Raji (cell line): Measurements from ENCODE around the gene ARID5A.

Source experiments
- POLR2A ChIP-seq: IDR thresholded peaks from 2 replicates; pipeline ENCODE4 v1.6.1; 2011; ENCODE audit warnings: low read depth, low read length, control low read depth; ENCODE audit not compliant: insufficient read depth

ARID5A gene

DNA sequence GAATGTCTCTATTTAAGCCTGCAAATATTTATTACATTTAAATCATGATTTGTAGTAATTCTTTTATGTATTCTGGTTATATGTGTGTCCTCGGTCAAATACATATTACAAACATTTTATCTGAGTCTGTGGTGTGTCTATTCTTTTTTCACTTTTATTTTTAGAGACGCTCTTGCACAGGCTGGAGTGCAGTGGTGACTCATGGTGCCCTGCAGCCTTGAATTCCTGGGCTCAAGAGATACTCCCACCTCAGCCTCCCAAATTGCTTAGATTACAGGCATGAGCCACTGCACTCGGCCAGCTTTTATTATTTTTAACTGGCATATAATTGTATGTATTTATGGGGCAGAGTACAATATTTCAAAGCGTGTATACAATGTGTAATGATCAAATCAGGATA is 47.5 kb downstream of the ARID5A start:
- TF ChIP-seq POLR2A, result no peak

DNA sequence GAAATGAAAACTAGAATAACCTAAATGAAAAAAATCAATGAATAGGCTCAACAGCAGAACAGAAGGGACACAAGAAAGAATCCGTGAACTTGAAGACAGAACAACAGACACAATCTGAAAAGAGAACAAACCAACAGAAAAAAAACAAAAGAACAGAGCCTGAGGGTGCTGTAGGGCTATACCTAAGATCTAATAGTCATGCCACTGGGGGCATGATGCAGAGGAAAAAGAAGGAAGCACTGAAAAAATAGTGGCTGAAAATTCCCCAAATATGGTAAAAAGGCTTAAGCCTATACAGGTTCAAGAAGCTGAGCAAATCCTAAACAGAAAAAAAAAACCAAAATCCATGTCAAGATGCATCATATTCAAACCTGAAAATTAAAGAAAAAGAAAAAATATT is 51.3 kb downstream of the ARID5A start:
- no peak for TF ChIP-seq POLR2A

- TF ChIP-seq POLR2A, result no peak
Observed at GRCh38 chr2:96591054-96591453, 54.5 kb downstream of the ARID5A start.

- TF ChIP-seq POLR2A, result no peak
Observed at GRCh38 chr2:96591494-96591893, 54.9 kb downstream of the ARID5A start.

- TF ChIP-seq POLR2A, result no peak
Observed at GRCh38 chr2:96594282-96594681, 57.7 kb downstream of the ARID5A start.

GRCh38 chr2:96594691-96595152 is 58.2 kb downstream of the ARID5A start:
- no peak for TF ChIP-seq POLR2A

DNA sequence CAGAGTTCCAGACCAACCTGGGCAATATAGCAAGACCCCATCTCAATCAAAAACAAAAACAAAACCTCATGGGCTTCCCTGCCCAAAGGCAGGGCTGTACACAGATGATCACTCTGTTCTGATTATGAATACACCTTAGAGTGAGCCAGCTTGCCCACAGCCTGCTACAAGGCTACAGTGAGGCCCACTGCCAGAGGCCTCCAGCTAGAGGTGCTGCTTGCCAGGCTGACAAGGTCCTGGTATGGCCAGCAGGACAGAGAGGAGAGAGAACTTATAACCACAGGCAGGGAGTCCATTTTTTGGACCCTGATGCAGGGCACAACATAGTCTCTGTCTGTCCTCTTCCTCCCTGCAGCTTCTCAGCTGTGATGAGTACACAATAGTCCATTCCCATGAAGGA is 60.0 kb downstream of the ARID5A start:
- TF ChIP-seq POLR2A, result no peak

DNA sequence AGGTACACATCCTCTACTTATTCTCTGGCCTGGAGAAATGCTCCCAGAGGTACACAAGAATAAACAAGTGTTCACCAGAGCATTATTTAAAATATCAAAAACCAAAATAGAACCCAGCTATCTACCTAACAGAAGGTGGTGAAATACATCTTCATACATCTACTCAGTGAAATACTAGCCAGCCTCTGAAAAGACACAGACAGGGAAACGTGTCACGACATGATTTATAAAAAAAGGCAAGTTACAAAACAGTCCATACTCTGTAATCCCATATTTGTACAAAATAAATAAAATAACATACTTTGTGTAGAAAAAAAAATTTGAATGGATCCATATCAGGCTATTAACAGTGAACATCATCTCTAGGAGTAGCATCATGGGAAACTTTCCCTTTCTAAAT is 63.4 kb downstream of the ARID5A start:
- no peak for TF ChIP-seq POLR2A

DNA sequence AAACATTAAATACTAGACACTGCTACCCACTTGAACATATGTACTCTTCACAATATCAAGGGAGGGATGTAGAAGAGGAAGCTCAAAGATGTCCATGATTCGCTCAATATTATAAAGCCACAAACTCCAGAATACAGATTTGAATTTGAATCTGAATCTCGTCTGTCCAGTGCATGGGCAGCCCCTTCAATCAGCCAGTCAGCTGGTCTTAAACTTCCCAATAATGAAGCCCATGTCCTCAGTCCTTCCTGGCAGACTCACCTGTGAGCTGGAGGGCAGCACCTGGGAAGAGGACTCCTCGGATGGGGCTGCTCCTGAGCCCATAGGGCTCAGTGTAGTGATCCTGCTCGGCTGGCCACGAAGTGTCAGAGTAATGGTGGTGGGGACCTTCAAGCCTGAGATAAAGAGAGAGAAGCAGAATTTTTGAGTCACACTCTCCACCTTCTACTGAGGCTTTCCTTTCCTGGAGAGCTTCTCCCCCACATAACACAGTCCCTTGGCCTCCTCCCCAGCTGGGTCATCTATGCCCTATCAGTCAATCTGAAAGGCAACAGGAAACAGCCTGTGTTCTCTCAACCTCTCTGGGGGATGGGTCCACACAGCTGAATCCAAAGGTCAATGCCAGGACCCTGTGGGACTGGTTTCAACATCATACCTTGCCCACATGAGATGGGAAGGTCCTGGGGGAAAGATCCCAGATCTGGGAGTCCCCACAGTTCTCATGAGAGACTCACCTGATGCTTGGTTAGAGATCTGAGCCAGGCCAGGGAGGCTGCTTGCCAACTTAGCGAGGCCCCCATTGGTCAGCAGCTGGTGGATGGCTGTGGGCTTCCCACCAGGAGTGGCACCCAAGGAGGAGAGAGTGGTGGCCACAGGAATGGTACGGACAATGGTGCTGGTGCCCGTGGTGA is 65.1 kb downstream of the ARID5A start:
- TF ChIP-seq POLR2A, result no peak
